Small intestine (tissue), 16 donors: ENCODE data around the gene TPX2. TPM values are rescaled to one million over a fixed set of nuclear protein-coding genes. Genes with fewer than 3 reads are reported as not detected.

Experiments
- DNase-seq, 2 donors: peaks; one replicate each; pipeline versions ENCODE4 v3.0.0 to v3.0.0-alpha.2; 2013
- FAIRE-seq: peaks from 2 replicates; lab custom pipeline; 2012; peaks lifted over from hg19 to GRCh38; lab: Jason Lieb, UNC
- H3K27ac ChIP-seq, 3 donors: one replicate each; pipeline ENCODE4 v1.5.1; 2013; ENCODE audit warnings: low read length in 2 of 3, mild to moderate bottlenecking in 2 of 3, control low read depth in 1 of 3, inconsistent platforms in 1 of 3, low read depth in 1 of 3, moderate library complexity in 1 of 3
- H3K27me3 ChIP-seq, 3 donors: one replicate each; pipeline ENCODE4 v1.6.1; 2013; ENCODE audit warnings: low read length in 3 of 3, inconsistent platforms in 1 of 3; ENCODE audit not compliant: control insufficient read depth in 3 of 3, insufficient read depth in 3 of 3
- H3K36me3 ChIP-seq, 3 donors: one replicate each; pipeline ENCODE4 v1.6.1; 2013; ENCODE audit warnings: low read length in 3 of 3, inconsistent platforms in 1 of 3, low read depth in 1 of 3, mild to moderate bottlenecking in 1 of 3, moderate library complexity in 1 of 3; ENCODE audit not compliant: control insufficient read depth in 3 of 3, insufficient read depth in 2 of 3
- H3K4me1 ChIP-seq, 3 donors: one replicate each; pipeline ENCODE4 v1.6.1; 2013; ENCODE audit warnings: low read length in 2 of 3, inconsistent platforms in 1 of 3, low read depth in 1 of 3, mild to moderate bottlenecking in 1 of 3, moderate library complexity in 1 of 3; ENCODE audit not compliant: control insufficient read depth in 3 of 3, insufficient read depth in 2 of 3
- H3K4me3 ChIP-seq, 3 donors: one replicate each; pipeline ENCODE4 v1.5.1; 2013; ENCODE audit warnings: low read length in 3 of 3, control low read depth in 1 of 3, inconsistent platforms in 1 of 3, low read depth in 1 of 3, mild to moderate bottlenecking in 1 of 3, moderate library complexity in 1 of 3
- H3K9me3 ChIP-seq, 2 donors: one replicate each; pipeline ENCODE4 v1.6.1; 2013; ENCODE audit warnings: low read depth in 1 of 2, low read length in 1 of 2; ENCODE audit not compliant: control insufficient read depth in 2 of 2, insufficient read depth in 1 of 2
- WGBS, 3 donors: extraction: QIAGEN DNeasy Blood & Tissue Kit; methylation state at CpG; one replicate each; pipeline ENCODE4 v1.1.7; 2013; 5-methylcytosine and 5-hydroxymethylcytosine counted together
- long read RNA-seq, 10 donors: transcript quantifications; one replicate each; lab custom pipeline, GENCODE V29; 2026
- polyA plus RNA-seq, 4 donors: library from polyadenylated mRNA; stranded (reverse) in 3 of 4; unstranded in 1 of 4; fragments of 200-250 nt in 3 of 4; fragments of 120-200 nt in 1 of 4; gene quantifications; one replicate each; pipeline versions ENCODE4 v1.2.1 to v1.2.3, GENCODE V29; 2013
- donor health status: healthy with polysubstance abuse.
- donor health status: control.
- donor health status: control.
- donor health status: Bipolar disorder and iron deficiency.
- donor health status: healthy.

The TPX2 gene, protein sequence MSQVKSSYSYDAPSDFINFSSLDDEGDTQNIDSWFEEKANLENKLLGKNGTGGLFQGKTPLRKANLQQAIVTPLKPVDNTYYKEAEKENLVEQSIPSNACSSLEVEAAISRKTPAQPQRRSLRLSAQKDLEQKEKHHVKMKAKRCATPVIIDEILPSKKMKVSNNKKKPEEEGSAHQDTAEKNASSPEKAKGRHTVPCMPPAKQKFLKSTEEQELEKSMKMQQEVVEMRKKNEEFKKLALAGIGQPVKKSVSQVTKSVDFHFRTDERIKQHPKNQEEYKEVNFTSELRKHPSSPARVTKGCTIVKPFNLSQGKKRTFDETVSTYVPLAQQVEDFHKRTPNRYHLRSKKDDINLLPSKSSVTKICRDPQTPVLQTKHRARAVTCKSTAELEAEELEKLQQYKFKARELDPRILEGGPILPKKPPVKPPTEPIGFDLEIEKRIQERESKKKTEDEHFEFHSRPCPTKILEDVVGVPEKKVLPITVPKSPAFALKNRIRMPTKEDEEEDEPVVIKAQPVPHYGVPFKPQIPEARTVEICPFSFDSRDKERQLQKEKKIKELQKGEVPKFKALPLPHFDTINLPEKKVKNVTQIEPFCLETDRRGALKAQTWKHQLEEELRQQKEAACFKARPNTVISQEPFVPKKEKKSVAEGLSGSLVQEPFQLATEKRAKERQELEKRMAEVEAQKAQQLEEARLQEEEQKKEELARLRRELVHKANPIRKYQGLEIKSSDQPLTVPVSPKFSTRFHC
- 10 to 100 TPM in 2 of 4 donors, 1 to 10 TPM in 1, under 1 TPM in 1; 0.81 to 27.8 (median 12.1) TPM for polyA plus RNA-seq
- long read RNA-seq, donor 1, transcript TPX2-201 (18 exons, 3,497 nt): major isoform, 5 of 10 reads
- long read RNA-seq, donor 1, partial matches to known transcripts: 5 of 10 reads
- long read RNA-seq, donor 1, other reads (novel, unspliced or antisense): 0 of 10 reads
- long read RNA-seq, donor 2: 0 reads
- long read RNA-seq, donor 3, partial matches to known transcripts: 7 of 7 reads
- long read RNA-seq, donor 3, other reads (novel, unspliced or antisense): 0 of 7 reads
- long read RNA-seq, donor 4: 0 reads
- long read RNA-seq, donor 5, partial matches to known transcripts: 0 of 1 reads
- long read RNA-seq, donor 5, other reads (novel, unspliced or antisense): 0 of 1 reads
- long read RNA-seq, donor 6, partial matches to known transcripts: 0 of 2 reads
- long read RNA-seq, donor 6, other reads (novel, unspliced or antisense): 0 of 2 reads
- long read RNA-seq, donor 7, partial matches to known transcripts: 0 of 4 reads
- long read RNA-seq, donor 7, other reads (novel, unspliced or antisense): 0 of 4 reads
- long read RNA-seq, donor 8: 0 reads
- long read RNA-seq, donor 9: 0 reads
- long read RNA-seq, donor 10, partial matches to known transcripts: 0 of 1 reads
- long read RNA-seq, donor 10, other reads (novel, unspliced or antisense): 0 of 1 reads

- peak; percentile 97 to 99 for DNase-seq
- H3K27ac ChIP-seq: peak within 1 kb of the TSS; percentile 37 to 85 (median 81)
- no peak for FAIRE-seq
- 1% methylated on average over 54 of the region's 54 CpGs for WGBS, 3 donors
- no peaks in the 10 kb centered on the region for H3K36me3 ChIP-seq
- peak within 1 kb of the TSS; percentile 61 to 70 (median 65) for H3K4me3 ChIP-seq
- peaks cover 0 to 4% (median 3%) of the 10 kb centered on the region in 3 donors for H3K4me1 ChIP-seq
- H3K9me3 ChIP-seq: no peaks in the 10 kb centered on the region
- H3K27me3 ChIP-seq: no peaks in the 10 kb centered on the region
Measured at GRCh38 chr20:31738729-31739549, at the start of gene TPX2. Gene TPX2, plus strand, starts transcription at chr20:31739290. Its CDS starts 18,187 bp downstream, at chr20:31757477.

DNA sequence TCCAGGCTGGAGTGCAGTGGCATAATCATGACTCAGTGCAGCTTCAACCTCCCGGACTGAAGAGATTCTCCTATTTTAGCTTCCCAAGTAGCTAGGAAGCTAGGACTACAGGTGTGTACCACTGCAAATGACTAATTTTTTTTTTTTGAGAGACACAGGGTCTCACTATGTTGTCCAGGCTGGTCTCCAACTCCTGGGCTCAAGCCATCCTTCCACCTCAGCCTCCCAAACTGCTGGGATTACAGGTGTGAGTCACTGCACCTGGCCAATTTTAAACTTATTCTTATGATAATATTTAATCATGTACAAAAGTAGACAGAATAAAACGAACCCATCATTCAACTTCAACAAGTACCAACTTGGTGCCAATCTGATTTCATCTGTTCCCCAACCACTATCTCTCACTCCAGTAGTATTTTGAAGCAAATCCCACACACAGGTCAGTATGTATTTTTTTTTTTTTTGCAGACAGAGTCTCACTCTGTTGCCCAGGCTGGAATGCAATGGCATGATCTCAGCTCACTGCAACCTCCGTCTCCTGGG is 48.9 kb upstream of the TPX2 start:
- no peak for FAIRE-seq
- peaks cover 0 to 49% (median 2%) of the 10 kb centered on the region in 3 donors for H3K36me3 ChIP-seq

GRCh38 chr20:31691646-31692275 is 47.3 kb upstream of the TPX2 start:
- Histone ChIP-seq H3K27me3 (no peaks in the 10 kb centered on the region), H3K36me3 (peaks cover 0 to 58% (median 1%) of the 10 kb centered on the region in 3 donors), H3K4me3 (no peak overlapping the region), H3K9me3 (no peaks in the 10 kb centered on the region), H3K27ac (peak overlapping the region in 1 of 3 donors; percentile 63), H3K4me1 (peaks cover 7 to 30% (median 21%) of the 10 kb centered on the region in 3 donors)
- WGBS, 3 donors: 42 to 55% (median 44%) methylated on average over 1 of the region's 1 CpG
- FAIRE-seq: no peak
- no peak for DNase-seq

More for the DNA sequence above, 48.9 kb upstream of the TPX2 start:
- H3K9me3 ChIP-seq: no peaks in the 10 kb centered on the region
- 77 to 94% (median 88%) methylated on average over 3 of the region's 3 CpGs for WGBS, 3 donors
- H3K27ac ChIP-seq: peak overlapping the region in 1 of 3 donors; percentile 10
- H3K4me3 ChIP-seq: no peak overlapping the region
- no peaks in the 10 kb centered on the region for H3K27me3 ChIP-seq
- DNase-seq: no peak
- H3K4me1 ChIP-seq: peaks cover 4 to 31% (median 12%) of the 10 kb centered on the region in 3 donors

DNA sequence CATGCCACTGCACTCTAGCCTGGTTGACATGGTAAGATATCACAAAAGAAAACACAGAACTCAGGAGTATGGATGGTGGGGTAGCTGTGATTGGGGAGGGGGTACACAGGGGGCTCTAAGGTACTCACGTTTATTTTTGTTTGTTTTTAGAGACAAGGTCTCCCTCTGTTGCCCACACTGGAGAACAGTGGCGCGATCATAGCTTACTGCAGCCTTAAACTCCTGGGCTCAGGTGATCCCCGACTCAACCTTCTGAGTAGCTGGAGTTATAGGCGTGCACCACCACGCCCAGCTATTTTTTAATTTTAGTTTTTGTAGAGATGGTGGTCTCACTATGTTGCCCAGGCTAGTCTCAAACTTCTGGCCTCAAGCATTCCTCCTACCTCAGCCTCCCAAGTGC is 45.7 kb upstream of the TPX2 start:
- no peak overlapping the region for H3K4me3 ChIP-seq
- FAIRE-seq: no peak
- H3K27me3 ChIP-seq: no peaks in the 10 kb centered on the region
- no peak for DNase-seq
- no peaks in the 10 kb centered on the region for H3K9me3 ChIP-seq
- peak overlapping the region in 1 of 3 donors; percentile 25 for H3K27ac ChIP-seq
- 73 to 83% (median 81%) methylated on average over 6 of the region's 6 CpGs for WGBS, 3 donors
- peaks cover 7 to 36% (median 28%) of the 10 kb centered on the region in 3 donors for H3K4me1 ChIP-seq
- peaks cover 0 to 51% (median 0%) of the 10 kb centered on the region in 3 donors for H3K36me3 ChIP-seq

- H3K27ac ChIP-seq: peak overlapping the region; percentile 12 to 88 (median 69)
- no peak for FAIRE-seq
- H3K4me1 ChIP-seq: peaks cover 10 to 43% (median 32%) of the 10 kb centered on the region in 3 donors
Measured at GRCh38 chr20:31693987-31694661, 45.0 kb upstream of the TPX2 start.

DNA sequence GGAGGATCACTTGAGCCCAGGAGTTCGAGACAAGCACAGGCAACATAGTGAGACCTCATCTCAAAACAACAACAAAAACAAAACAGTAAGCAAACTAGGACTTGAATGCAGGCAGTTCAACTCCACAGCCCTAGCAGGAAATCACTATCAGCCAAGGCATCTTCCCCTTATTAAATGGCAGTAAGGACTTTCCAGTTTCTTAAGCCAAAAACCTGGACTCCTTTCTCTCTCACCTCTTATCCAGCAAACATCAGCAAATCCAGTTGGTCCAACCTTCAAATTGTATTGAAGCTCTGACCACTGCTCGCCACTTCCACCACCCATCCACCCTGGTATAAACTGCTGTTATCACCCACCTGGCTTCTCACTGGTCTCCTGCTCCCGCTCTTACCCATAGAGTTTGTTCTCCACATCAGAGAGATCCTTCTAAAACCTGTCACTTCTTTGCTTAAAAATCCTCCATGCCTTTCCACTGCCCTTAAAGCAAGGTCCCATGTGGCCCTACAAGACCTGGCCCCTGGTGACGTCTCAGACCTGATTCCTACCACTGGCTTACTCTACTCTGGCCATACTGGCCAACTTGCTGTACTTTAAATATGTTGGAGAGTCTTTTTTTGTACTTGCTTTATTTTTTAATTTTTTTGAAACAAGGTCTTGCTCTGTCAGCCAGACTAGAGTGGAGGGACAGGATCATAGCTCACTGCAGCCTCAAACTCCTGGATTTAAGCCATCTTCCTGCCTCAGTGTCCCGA is 44.1 kb upstream of the TPX2 start:
- no peak for FAIRE-seq
- Histone ChIP-seq H3K36me3 (peaks cover 0 to 46% (median 2%) of the 10 kb centered on the region in 3 donors), H3K27ac (peak overlapping the region; percentile 69 to 88 (median 71)), H3K27me3 (no peaks in the 10 kb centered on the region), H3K4me1 (peaks cover 14 to 50% (median 39%) of the 10 kb centered on the region in 3 donors), H3K9me3 (no peaks in the 10 kb centered on the region), H3K4me3 (no peak overlapping the region)
- DNase-seq: no peak
- 87 to 93% (median 91%) methylated on average over 5 of the region's 5 CpGs for WGBS, 3 donors

More at GRCh38 chr20:31693987-31694661, 45.0 kb upstream of the TPX2 start:
- DNase-seq: no peak
- H3K9me3 ChIP-seq: no peaks in the 10 kb centered on the region
- H3K4me3 ChIP-seq: no peak overlapping the region
- H3K36me3 ChIP-seq: peaks cover 0 to 51% (median 0%) of the 10 kb centered on the region in 3 donors
- no peaks in the 10 kb centered on the region for H3K27me3 ChIP-seq
- 61 to 73% (median 62%) methylated on average over 4 of the region's 4 CpGs for WGBS, 3 donors
